NCI-H460 (cell line): ENCODE data around the gene ARHGAP32. TPM values are rescaled to one million over a fixed set of nuclear protein-coding genes. Genes with fewer than 3 reads are reported as not detected.

Experiments
- DNase-seq: peaks from one replicate; pipeline ENCODE4 v3.0.0-alpha.2; 2016; ENCODE audit warnings: low read depth; ENCODE audit errors: extremely low read depth
- total RNA-seq: library from RNA; depleted of rRNA; stranded (reverse); fragments of >200 nt; shearing (Covaris generic); gene quantifications from 2 replicates; pipeline ENCODE4 v1.2.3, GENCODE V29; 2014

The ARHGAP32 gene
- total RNA-seq, 1 experiment from 2014 or later, result 12.4 TPM

- peak; percentile 62 for DNase-seq
Observed at GRCh38 chr11:129117595-129118350, 74.4 kb downstream of the ARHGAP32 start.

- no peak for DNase-seq
Observed at GRCh38 chr11:129115652-129116586, 76.2 kb downstream of the ARHGAP32 start.

- DNase-seq, result no peak
Observed at GRCh38 chr11:129109701-129110100, 82.4 kb downstream of the ARHGAP32 start.

- DNase-seq, result no peak
Observed at GRCh38 chr11:129106788-129107187, 85.3 kb downstream of the ARHGAP32 start.

GRCh38 chr11:129102756-129103155 is 89.4 kb downstream of the ARHGAP32 start:
- DNase-seq, result no peak

- DNase-seq, result no peak
Observed at GRCh38 chr11:129102225-129102624, 89.9 kb downstream of the ARHGAP32 start.

- no peak for DNase-seq
Observed at GRCh38 chr11:129093283-129093682, 98.8 kb downstream of the ARHGAP32 start.

GRCh38 chr11:129090056-129090455 is 102.1 kb downstream of the ARHGAP32 start:
- no peak for DNase-seq

- DNase-seq, result no peak
Observed at GRCh38 chr11:129089279-129089678, 102.8 kb downstream of the ARHGAP32 start.

GRCh38 chr11:129086976-129087375 is 105.1 kb downstream of the ARHGAP32 start:
- DNase-seq, result no peak

GRCh38 chr11:129077191-129077590 is 114.9 kb downstream of the ARHGAP32 start:
- no peak for DNase-seq

- DNase-seq, result no peak
Observed at GRCh38 chr11:129075757-129076156, 116.4 kb downstream of the ARHGAP32 start.

GRCh38 chr11:129067454-129067853 is 124.7 kb downstream of the ARHGAP32 start:
- no peak for DNase-seq

- no peak for DNase-seq
Observed at GRCh38 chr11:129066229-129066628, 125.9 kb downstream of the ARHGAP32 start.

- DNase-seq, result no peak
Observed at GRCh38 chr11:129063118-129063517, 129.0 kb downstream of the ARHGAP32 start.

- peak; percentile 58 for DNase-seq
Observed at GRCh38 chr11:129061492-129062230, 130.5 kb downstream of the ARHGAP32 start.

- no peak for DNase-seq
Observed at GRCh38 chr11:129056916-129057315, 135.2 kb downstream of the ARHGAP32 start.

GRCh38 chr11:129055196-129055595 is 136.9 kb downstream of the ARHGAP32 start:
- no peak for DNase-seq

GRCh38 chr11:129048911-129049310 is 143.2 kb downstream of the ARHGAP32 start:
- no peak for DNase-seq

- no peak for DNase-seq
Observed at GRCh38 chr11:129045150-129045549, 147.0 kb downstream of the ARHGAP32 start.

GRCh38 chr11:129042503-129042902 is 149.6 kb downstream of the ARHGAP32 start:
- no peak for DNase-seq
